GM10248 (cell line): ENCODE measurements around the gene STARD10.

Experiments
- CTCF ChIA-PET: fragments of 300-600 bp; sonication (Branson Sonifier 250); formaldehyde crosslinking; extraction: SDS; loops from one replicate; lab custom pipeline; 2021; ENCODE audit warnings: antibody characterized with exemption; lab: Yijun Ruan, JAX
- POLR2A ChIA-PET: fragments of 350-650 bp; sonication (Branson Sonifier 250); formaldehyde crosslinking; extraction: SDS; loops from one replicate; lab custom pipeline; 2020; ENCODE audit warnings: antibody characterized with exemption; lab: Yijun Ruan, JAX
- DNase-seq: peaks from one replicate; pipeline ENCODE4 v3.0.0; 2012; ENCODE audit errors: extremely low spot score
- TF ChIP-seq, protein P1 (sequence below): IDR thresholded peaks from 2 replicates; pipeline ENCODE4 v1.5.1; 2012; ENCODE audit warnings: mild to moderate bottlenecking, low read depth; ENCODE audit errors: extremely low read depth, missing control alignments, control extremely low read depth

The STARD10 gene

DNA sequence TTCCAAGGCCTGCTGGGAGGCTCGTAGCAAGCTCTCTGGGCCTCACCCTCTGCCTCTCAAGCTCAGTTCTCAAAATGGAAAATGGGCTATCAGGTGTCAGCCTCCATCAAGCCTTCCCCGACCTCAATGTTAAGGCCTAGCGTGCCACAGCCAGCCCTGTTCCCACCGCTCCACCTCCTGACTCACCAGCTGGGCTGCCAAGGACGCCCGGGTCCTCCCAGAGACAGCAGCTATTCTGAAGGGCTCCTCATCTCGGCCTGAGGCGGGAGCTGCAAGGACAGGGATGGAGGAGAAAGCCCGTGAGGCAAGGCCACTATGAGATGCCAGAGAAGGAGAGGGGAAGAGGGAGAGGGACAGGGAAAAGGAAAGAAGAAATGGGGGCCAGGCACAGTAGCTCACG, 61.5 kb downstream of the STARD10 start:
- CTCF ChIA-PET = interaction anchor here (1.2 to 4.5 kb wide), 6 partner anchors 9 to 61 kb away, joined by 3 to 31 read pairs (median 7); partner anchors contain the start of gene STARD10
- no peak for DNase-seq
- TF ChIP-seq, protein P1, sequence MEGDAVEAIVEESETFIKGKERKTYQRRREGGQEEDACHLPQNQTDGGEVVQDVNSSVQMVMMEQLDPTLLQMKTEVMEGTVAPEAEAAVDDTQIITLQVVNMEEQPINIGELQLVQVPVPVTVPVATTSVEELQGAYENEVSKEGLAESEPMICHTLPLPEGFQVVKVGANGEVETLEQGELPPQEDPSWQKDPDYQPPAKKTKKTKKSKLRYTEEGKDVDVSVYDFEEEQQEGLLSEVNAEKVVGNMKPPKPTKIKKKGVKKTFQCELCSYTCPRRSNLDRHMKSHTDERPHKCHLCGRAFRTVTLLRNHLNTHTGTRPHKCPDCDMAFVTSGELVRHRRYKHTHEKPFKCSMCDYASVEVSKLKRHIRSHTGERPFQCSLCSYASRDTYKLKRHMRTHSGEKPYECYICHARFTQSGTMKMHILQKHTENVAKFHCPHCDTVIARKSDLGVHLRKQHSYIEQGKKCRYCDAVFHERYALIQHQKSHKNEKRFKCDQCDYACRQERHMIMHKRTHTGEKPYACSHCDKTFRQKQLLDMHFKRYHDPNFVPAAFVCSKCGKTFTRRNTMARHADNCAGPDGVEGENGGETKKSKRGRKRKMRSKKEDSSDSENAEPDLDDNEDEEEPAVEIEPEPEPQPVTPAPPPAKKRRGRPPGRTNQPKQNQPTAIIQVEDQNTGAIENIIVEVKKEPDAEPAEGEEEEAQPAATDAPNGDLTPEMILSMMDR = no peak
- POLR2A ChIA-PET = no interaction called here

DNA sequence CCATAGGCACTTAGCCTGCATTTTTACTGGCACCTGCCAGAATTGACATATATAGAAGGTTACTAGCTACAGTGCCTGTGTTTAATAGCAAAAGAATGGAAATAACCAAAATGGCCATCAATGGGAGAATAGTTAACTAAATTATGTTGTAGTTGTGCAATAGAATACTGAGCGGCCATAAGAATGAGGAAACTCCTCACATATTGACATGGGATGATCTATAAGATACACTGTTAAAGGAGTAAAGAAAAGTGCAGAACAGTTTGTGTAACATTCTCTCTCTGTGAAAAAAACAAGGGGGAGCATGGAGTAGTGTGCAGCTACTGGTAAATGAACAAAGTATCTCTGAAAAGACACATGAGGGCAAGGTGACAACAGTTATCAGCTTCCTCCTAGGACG, 63.1 kb downstream of the STARD10 start:
- TF ChIP-seq, protein P1 = no peak
- POLR2A ChIA-PET = no interaction called here
- DNase-seq = no peak
- CTCF ChIA-PET = interaction anchor here (0.7 to 4.6 kb wide), 10 partner anchors 10 to 447 kb away, joined by 3 to 36 read pairs (median 4); partner anchors contain the start of gene STARD10

DNA sequence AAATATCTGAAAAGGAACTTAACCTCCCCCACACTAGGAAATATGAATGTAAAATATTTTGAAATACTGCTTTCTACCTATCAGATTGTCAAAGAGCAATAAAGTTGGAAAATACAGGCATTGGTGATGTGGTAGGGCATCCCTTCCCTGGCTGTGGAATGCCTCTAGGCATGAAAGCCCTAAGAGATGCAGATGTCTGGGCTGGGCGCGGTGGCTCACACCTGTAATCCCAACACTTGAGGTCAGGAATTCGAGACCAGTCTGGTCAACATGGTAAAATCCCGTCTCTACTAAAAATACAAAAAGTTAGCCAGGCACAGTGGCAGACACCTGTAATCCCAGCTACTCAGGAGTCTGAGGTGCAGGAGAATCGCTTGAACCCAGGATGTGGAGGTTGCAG, 63.6 kb downstream of the STARD10 start:
- ChIA-PET POLR2A (no interaction called here), CTCF (interaction anchor here (0.7 to 4.6 kb wide), 7 partner anchors 11 to 447 kb away, joined by 3 to 36 read pairs (median 4); partner anchors contain the start of gene STARD10)
- no peak for DNase-seq
- TF ChIP-seq, protein P1 = no peak

DNA sequence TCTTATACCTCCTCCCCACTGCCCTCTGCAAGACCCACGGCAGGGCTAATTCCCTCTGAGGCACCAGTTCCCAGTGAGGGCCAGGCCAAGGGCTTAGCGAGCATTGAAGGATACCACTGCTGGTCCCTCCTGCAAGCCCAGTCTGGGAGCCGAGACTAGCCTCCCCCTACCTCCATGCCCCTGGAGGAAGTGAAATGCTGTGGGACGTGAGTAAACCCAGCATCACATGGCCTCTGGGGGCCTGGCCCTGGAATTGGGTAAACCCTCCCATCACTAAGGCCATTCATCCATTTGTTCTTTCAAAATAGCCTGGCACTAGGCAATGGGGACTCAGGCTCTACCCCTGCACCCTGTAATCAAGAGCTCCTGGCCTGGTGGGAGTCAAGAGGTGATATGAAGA, 66.3 kb downstream of the STARD10 start:
- DNase-seq = no peak
- TF ChIP-seq, protein P1 = no peak
- ChIA-PET CTCF (interaction anchor here (0.6 to 7.9 kb wide), 11 partner anchors 8 to 610 kb away, joined by 3 to 107 read pairs (median 3); partner anchors contain the start of genes ATG16L2 and STARD10), POLR2A (no interaction called here)

DNA sequence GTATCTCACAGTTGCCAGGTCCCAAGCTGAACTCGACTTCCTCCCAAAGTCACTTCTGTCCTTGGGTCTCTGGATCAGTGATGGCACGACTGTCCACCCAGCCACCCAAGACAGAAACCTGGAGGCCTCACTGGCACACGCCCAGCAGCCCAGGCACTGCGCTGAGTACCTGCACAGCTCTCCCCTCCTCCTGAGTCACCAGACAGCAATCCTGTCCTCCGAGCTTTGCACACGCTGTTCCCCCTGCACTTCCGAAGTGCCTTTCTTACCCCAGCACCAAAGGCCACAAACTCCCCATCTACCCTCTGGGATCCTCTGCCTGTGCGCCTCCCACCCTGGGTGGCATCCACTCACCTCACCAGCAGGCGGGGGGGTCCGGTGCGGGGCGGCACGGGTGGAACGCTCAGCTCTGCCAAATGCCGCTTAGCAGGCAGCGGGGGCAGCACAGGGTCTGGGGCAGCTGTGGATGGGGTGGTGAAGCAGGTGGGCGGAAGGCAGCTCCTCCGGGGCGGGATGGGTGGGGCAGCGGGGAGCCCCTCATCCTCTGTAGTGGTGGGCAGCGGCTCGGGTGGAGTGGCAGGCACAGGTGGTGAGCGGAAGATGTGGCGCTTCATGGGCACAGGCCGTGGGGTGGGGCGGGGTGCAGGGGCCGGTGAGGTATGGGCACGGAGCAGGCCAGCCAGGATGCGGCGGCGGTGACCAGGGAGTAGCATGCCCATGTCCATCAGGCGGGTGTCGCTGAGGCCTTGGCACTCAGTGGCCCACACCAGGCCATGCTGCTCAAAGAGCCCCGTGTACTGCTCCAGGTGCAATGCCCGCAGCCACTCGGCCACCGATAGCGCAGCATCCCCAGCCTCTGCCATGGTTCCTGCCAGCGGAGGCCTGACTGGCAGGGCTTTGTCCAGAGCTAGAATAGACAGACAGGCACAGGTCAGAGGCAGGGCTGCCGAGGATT, 67.3 kb downstream of the STARD10 start:
- ChIA-PET POLR2A (interaction anchor here (0.6 to 0.9 kb wide), 2 partner anchors 23 to 67 kb away, joined by 3 read pairs; no protein-coding TSS in a partner anchor), CTCF (interaction anchor here (0.6 to 7.9 kb wide), 12 partner anchors 9 to 611 kb away, joined by 3 to 107 read pairs (median 13); partner anchors contain the start of genes ATG16L2 and STARD10)
- no peak for DNase-seq
- TF ChIP-seq, protein P1 = no peak

DNA sequence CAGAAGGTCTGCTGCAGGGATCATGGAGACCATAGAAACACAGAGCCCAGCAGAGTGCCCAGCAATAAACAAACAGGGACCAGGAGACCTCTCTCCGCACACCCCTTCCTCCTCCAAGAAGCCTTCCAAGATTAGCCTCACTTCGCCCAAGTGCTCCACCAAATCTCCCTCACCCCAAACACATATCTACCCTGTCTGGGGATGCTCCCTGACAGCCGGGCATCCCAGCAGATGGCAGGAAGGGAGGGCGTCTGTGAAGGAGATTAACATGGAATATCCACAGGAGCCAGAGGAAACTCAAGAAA, 68.2 kb downstream of the STARD10 start:
- ChIA-PET POLR2A (interaction anchor here (0.9 to 1.1 kb wide), 2 partner anchors 22 to 87 kb away, joined by 3 to 6 read pairs; no protein-coding TSS in a partner anchor), CTCF (interaction anchor here (0.6 to 7.9 kb wide), 42 partner anchors 8 to 610 kb away, joined by 3 to 107 read pairs (median 6); partner anchors contain the start of genes ATG16L2, FCHSD2 and STARD10)
- TF ChIP-seq, protein P1 = no peak
- DNase-seq = no peak
